Measurements from ENCODE around the gene PXYLP1. TPM values are rescaled to one million over a fixed set of nuclear protein-coding genes. Genes with fewer than 3 reads are reported as not detected.

PXYLP1 gene
- total and polyA plus RNA-seq, 10 of the 15 experiments (the other 5 are each of a cell fraction or from before 2014, with no cell fraction given): 0.06 to 1.7 (median 0.35) TPM

DNA sequence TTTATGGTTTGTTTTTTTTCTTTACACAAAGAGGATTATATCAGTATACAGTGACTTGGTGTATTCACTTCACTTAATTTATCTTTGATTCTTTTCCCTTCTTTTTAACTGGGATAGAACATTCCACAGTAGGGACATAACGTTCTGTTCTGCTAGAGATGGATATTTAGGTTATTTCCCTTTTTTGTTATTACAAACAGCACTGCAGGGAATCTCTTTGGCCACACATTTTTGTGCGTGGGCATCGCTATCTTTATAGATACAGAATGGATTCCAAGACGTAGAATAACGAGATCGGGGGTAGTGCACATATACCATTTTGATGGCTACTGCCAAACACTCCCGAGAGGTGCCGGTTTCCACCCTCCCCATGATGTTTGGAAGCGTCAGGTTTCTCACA, 44.8 kb downstream of the PXYLP1 start:
- H3K4me1 ChIP-seq (ENCODE audit: control insufficient read depth, insufficient read depth, low read length): peaks cover 7% of the 10 kb centered on the region
- H3K79me2 ChIP-seq (ENCODE audit: control insufficient read depth, insufficient read depth, low read length): no peaks in the 10 kb centered on the region
- DNase-seq (ENCODE audit: low read depth, low spot score) (no peak), ATAC-seq (no peak), FAIRE-seq (no peak)
- no peaks in the 10 kb centered on the region for H3K36me3 ChIP-seq (ENCODE audit: control insufficient read depth in 2 of 2, insufficient read depth in 2 of 2, low read length in 1 of 2)
- no peak overlapping the region for H3K4me3 ChIP-seq
- H3K27ac ChIP-seq (ENCODE audit: control insufficient read depth, insufficient read depth): no peak overlapping the region
- ChIA-PET POLR2A (no interaction called here), CTCF (no interaction called here), SMC1A (ENCODE audit: uncharacterized antibody, unreplicated experiment) (no interaction called here), RAD21 (ENCODE audit: unreplicated experiment) (no interaction called here)
- H3K9ac ChIP-seq (ENCODE audit: control insufficient read depth, insufficient read depth, low read length): no peak overlapping the region
- WGBS (ENCODE audit: insufficient coverage, insufficient replicate concordance, low lambda C conversion rate, missing lambda C conversion rate): 39% methylated on average over 9 of the region's 9 CpGs
- peaks cover 0 to 2% of the 10 kb centered on the region in 2 experiments; a peak in 1 of 4 replicates for H3K27me3 ChIP-seq (replicated peaks in 1 of 2; ENCODE audit: control insufficient read depth in 2 of 2, insufficient read depth in 2 of 2, low read length in 1 of 2)
- TF ChIP-seq ATF7 (IDR thresholded peaks at IDR 0.05; ENCODE audit: low read depth) (no peak), JUNB (IDR thresholded peaks at IDR 0.05) (no peak), ZNF207 (IDR thresholded peaks at IDR 0.05; ENCODE audit: borderline replicate concordance) (no peak), ZZZ3 (IDR thresholded peaks at IDR 0.05; ENCODE audit: control insufficient read depth, insufficient read length, low read depth) (no peak), BMI1 (IDR thresholded peaks at IDR 0.05; ENCODE audit: borderline replicate concordance) (no peak)
- TF ChIP-seq, protein P1, sequence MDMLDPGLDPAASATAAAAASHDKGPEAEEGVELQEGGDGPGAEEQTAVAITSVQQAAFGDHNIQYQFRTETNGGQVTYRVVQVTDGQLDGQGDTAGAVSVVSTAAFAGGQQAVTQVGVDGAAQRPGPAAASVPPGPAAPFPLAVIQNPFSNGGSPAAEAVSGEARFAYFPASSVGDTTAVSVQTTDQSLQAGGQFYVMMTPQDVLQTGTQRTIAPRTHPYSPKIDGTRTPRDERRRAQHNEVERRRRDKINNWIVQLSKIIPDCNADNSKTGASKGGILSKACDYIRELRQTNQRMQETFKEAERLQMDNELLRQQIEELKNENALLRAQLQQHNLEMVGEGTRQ (IDR thresholded peaks at IDR 0.05; ENCODE audit: borderline replicate concordance, low read depth, low read length): no peak
- TF ChIP-seq, protein P2, sequence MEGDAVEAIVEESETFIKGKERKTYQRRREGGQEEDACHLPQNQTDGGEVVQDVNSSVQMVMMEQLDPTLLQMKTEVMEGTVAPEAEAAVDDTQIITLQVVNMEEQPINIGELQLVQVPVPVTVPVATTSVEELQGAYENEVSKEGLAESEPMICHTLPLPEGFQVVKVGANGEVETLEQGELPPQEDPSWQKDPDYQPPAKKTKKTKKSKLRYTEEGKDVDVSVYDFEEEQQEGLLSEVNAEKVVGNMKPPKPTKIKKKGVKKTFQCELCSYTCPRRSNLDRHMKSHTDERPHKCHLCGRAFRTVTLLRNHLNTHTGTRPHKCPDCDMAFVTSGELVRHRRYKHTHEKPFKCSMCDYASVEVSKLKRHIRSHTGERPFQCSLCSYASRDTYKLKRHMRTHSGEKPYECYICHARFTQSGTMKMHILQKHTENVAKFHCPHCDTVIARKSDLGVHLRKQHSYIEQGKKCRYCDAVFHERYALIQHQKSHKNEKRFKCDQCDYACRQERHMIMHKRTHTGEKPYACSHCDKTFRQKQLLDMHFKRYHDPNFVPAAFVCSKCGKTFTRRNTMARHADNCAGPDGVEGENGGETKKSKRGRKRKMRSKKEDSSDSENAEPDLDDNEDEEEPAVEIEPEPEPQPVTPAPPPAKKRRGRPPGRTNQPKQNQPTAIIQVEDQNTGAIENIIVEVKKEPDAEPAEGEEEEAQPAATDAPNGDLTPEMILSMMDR (IDR thresholded peaks at IDR 0.05 in 2 of 3, conservative IDR thresholded peaks at IDR 0.05 in 1 of 3; ENCODE audit: control insufficient read depth in 2 of 3, extremely low read depth in 1 of 3, insufficient read depth in 1 of 3, low read depth in 3 of 3, low read length in 3 of 3): no peak
- no peaks in the 10 kb centered on the region for H3K9me3 ChIP-seq (replicated peaks; ENCODE audit: control insufficient read depth, insufficient read depth, low read length)
- no peaks in the 10 kb centered on the region for H4K20me1 ChIP-seq (ENCODE audit: control insufficient read depth, insufficient read depth)
- no TSS peak for BruUV-seq (replicated peaks)
- intact Hi-C loops (cut with micrococcal nuclease; ENCODE audit: unreplicated experiment): loop anchor here (5.0 to 10.0 kb wide), 2 partner anchors 44 to 272 kb away; partner anchors contain the start of gene PXYLP1
- in situ Hi-C loops (cut with MboI): no loop called here
- no peak overlapping the region for H3K4me2 ChIP-seq (ENCODE audit: control insufficient read depth, insufficient read depth)
- no peak overlapping the region for H2AFZ ChIP-seq (ENCODE audit: control insufficient read depth, low read depth, low read length)

Measured in GM12878 (cell line).